NCI-H2029 treated with DMSO at 0.1 percent for 48 hours (cell line): ENCODE results near the gene ZNF598.
"Not testable (repeated sequence)": the region's sequence is repeated elsewhere in the genome, so short reads cannot be mapped to it uniquely, and the experiment has no call there.

Experiments used
- DNase-seq: peaks from one replicate; lab custom pipeline; 2025; lab: John Stamatoyannopoulos, UW

Gene ZNF598

DNA sequence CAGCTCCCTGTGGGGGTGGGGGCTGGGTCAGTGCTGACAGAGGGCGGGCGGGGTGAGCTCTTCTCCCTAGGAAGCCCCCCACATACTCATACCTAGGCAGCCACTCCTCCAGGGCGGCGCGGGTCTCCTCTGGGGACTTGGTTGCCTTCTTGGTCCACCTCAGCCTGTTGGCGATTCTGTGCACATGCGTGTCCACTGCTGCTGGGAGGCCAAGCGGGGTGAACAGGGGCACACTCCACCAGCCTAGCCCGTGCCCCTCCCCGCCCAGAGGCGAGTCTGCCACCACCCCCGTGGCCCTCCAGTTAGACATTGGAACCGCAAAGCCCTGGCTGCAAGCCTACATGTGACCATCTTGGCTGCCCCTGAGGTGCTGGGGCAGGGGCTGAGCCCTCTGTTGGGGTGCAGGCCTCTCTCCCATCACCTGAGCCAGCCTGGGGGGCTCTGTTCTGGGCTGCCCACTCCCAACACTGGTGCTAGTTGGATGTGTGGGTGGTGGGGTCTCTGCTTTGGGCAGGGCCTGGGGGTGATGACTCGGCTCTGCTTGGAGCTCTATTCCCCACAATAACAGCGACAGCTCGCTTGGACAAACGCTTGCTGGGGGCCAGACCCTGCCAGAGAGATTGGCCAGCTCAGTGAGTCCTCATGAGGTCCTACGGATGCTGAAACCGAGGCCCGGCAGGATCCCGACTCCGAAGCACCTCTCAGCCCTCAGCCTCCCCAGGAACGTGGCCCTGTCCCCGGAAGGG, 30.6 kb upstream of the ZNF598 start:
- DNase-seq, result no peak

DNA sequence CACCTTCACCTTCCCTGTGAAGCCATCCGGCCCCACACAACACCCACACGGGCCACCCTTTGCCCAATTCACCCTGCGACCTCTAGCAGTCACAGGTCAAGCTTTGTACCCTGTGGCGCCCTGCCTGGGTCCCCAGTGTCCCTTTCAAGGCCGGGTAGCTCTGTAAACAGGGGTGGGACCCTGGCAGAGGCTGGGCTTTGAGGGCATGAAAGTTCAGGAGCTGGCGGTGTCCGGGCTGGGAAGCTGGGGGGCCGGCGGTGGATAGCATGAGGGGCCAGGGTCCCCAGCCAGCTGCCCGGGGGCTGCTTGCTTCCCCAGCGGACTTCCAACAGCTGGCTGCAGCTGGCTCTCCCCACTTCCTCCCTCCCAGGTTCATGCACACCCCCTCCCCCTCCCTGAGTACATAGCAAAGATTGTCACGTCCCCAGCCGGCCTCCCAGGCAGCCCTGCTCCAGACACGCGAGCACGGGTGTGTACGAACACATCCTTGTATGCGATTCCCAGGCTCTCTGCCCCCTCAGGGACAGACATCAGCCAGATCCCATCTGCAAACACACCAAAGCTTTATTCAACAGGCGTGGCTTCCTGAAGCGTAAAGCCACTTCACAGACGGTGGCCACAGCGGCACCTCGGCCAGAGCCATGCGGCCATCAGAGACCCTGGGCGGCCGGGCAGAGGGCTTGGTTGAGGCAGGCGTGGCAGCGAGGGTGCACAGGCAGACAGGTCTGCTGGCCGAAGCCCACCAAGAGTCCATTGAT, 29.8 kb upstream of the ZNF598 start:
- peak; percentile 41 for DNase-seq

GRCh38 chr16:2038382-2039231, 29.0 kb upstream of the ZNF598 start:
- no peak for DNase-seq

- no peak for DNase-seq
These were observed 28.2 kb upstream of the ZNF598 start for GRCh38 chr16:2037647-2038381.

GRCh38 chr16:2037115-2037514, 27.5 kb upstream of the ZNF598 start:
- DNase-seq, result no peak

GRCh38 chr16:2036200-2036966, 26.8 kb upstream of the ZNF598 start:
- DNase-seq, result no peak

DNA sequence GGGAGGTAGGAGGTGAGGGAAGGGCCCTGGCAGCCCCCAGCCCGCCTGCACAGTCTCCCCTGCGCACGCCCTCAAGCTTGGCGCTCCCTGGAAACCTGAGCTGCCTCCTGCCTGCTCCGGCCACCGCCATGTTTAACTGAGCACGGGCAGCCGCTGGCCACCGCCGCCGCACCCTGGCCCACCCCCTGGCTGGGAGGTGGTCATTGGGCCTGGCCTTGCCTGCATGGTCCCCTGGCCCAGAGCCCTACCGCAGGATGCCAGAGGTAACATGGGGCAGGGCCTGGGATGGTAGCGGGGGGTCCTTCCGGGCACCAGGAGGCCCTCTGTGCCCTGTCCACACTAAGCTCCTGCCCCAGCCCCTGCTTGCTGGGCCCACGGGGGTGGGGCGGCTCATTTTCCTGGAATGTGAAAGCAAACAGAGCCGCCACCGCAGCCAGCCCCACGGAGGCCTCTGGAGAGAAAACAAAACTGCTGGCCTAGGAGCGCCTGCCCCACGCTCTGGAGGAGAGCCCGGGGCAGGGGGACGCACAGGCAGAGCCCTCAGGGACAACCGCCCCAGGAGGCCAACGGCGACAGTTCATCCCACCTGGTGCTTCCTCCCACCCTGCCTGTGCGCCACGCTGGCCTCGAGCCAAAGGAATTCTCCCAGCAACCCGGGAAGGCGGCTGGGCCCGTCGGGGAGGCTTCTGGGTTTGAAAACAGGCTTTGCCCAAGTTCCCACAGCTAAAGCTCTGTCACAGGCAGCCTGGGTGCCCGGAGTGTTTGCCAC, 26.0 kb upstream of the ZNF598 start:
- DNase-seq, result no peak

DNA sequence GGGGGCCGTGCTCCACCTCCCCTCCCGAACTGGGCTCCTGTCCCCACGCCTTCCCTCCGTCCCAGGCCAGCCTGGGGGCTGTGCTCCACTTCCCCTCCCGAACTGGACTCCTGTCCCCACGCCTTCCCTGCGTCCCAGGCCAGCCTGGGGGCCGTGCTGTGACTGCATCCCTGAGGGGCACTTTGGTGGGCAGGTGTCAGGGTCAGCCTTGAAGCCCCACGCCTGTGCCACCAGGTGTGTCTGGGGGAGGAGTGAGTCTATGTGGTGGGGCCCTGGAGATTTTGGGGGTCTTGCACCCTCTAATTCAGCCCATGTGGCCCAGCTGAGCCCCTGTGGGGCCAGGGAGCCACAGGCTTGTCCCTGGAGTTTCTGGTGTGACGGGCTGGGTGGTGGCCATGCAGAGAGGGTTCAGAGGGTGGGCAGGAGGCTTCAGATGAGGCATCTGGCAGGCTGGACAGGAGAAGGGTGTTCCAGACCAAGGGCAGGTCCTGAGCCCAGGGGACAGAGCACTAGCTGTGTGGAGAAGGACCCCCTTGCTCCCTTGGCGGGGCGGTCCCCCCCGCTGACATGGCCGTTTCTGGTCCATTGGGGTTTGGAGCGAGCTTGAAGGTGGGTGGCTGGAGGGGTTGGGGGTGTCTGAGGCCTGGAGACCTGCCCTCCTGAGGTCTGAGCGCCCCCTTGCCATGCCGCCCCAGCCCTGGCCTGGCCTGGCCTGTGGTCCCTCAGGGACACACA, 25.2 kb upstream of the ZNF598 start:
- no peak for DNase-seq

DNA sequence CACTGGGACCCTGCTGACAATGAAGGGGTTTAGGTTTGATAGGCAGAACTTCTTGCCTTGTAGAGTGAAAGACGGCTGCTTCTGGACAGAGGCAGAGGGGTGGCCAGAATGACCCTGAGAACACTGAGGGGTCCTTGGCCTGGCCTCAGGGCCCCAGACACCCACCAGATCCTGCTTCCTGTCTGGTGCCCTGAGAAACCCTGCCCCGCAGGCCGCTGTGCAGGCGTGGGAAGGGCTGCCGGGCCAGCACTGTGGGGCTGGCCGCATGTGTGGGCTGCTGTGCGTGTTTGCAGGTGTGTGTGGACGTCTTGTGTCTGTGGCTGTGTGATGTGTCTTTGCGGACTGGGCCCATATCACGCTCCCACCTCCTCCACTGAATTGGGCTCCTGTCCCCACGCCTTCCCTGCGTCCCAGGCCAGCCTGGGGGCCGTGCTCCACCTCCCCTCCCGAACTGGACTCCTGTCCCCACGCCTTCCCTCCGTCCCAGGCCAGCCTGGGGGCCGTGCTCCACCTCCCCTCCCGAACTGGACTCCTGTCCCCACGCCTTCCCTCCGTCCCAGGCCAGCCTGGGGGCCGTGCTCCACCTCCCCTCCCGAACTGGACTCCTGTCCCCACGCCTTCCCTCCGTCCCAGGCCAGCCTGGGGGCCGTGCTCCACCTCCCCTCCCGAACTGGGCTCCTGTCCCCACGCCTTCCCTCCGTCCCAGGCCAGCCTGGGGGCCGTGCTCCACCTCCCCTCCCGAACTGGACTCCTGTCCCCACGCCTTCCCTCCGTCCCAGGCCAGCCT, 24.5 kb upstream of the ZNF598 start:
- not testable (repeated sequence) for DNase-seq

- no peak for DNase-seq
These were observed 23.7 kb upstream of the ZNF598 start for GRCh38 chr16:2033057-2033908.

DNA sequence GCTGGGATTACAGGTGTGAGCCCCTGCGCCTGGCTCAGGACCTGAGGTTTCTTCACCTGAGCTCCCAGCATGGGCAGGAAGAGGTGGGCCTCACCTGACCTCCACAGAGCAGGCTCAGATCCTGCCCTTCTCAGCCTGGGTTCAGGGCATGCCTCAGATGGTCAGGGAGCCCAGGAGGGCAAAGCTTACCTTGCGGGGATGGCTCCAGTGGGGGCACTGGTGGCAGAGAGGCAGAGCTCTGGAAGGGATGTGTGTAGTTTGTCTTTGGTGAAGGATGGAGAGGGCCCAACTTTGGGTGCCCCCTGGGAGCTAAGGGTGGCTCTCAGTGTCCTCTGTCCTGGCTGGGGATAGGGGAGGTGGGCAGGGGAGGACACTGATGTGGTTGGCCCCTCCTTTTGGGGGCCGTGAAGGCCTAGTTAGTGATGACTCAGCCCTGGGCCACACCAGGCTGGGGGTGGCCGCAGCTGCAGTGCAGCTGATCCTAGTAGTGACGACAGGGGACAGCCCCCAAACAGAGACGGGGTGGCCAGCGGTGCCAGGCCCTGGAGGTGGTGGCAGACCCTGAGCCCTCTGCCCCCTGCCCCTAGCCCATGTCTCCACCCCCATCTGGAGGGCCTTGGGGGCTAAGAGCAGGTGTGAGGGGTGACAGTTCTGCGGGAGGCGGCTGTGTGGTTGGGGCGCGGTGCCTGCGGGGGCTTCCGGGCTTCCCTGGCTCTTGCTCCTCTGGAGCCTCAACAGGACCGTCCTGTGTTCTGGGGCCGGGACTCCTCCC, 22.9 kb upstream of the ZNF598 start:
- DNase-seq, result no peak

GRCh38 chr16:2031081-2031577, 21.5 kb upstream of the ZNF598 start:
- no peak for DNase-seq

DNA sequence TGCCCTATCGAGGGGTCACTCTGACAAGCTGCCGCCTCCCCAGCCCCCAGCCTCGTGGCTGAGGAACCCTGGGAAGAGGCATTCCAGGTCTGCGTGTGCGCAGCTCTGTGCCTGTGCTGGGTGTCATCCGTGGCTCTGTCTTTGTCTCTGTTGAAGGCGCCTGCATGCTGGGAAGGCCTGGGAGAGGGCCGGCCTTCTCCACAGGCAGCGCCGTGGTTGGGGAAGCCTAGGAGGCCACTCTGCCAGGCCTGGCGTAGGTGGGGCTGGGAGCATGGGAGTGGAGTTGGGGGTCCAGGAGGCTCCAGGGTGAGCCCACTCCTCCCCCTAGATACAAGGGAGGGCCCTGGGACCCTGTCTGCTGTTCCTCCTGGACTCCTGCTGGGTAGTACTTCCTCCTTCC, 20.4 kb upstream of the ZNF598 start:
- no peak for DNase-seq

DNA sequence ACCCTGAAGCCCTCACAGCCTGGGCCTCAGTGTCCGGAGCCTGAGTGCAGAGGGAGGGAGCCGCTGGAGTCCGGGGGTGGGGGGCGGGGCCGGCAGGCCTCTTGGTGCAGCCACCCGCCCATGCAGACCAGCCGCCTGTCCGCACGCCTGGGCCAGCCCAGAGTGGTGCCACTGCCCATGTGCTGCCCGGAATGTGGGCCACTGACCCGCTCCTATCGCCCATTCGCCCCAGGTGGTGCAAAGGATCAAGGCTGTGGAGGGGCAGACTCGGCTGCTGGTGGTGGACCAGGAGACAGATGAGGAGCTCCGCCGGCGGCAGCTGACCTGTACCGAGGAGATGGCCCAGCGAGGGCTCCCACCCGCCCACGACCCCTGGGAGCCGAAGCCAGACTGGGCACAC, 19.7 kb upstream of the ZNF598 start:
- DNase-seq, result no peak

DNA sequence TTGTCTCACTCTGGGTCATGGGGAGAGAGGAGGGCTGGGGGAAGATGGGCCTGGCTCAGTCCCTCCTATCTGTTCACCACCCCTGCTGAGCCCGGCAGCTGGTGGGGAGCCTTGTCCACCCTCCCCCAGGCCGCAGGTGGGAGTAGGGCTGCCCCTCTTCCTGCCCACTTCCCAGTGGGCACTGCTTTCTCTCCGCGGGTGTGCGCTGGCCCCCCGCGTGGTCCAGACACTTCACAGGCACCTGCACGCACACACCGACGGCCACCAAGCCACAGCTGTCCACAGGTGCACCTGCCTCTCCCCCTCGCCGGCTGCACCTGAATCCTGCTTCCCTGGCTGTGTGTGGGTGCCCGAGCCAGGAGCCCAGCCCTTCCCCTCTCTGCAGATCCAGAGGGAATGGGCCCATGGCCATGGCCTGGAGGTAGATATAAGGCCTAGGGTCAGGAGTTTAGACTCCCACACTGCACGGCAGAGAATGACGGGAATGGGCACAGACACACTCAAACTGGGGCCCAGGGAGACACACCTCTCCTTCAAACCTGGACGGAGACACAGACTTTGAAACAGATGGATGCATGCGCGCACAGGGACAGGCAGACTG, 19.1 kb upstream of the ZNF598 start:
- DNase-seq, result no peak

DNA sequence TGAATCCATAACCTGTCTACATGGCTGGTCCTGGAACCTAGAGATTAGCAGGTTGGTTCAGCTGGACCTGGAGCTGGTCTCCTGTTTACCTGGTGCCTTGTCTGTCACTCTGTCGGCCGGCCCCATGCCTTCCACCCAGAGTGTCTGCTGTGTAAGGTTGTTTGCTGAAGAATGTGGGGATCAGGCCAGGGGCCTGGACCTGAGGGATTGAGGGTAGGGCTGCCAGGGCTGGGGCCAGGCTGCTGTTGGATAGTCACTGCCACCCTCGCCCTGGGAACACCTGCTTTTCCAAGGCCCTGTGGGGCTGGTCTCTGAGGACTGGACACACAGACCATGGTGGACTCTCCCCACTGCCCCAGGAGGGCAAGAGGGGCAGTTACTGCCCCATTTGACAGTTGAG, 18.5 kb upstream of the ZNF598 start:
- no peak for DNase-seq
